GM21390 (cell line): Measurements from ENCODE around the gene TRPM4.
"Not testable (repeated sequence)": the region's sequence is repeated elsewhere in the genome, so short reads cannot be mapped to it uniquely, and the experiment has no call there.

Experiments
- ATAC-seq: cut with Tn5 transposase; IDR thresholded peaks from one replicate; pipeline ENCODE4 v1.9.1; 2021; ENCODE audit not compliant: unreplicated experiment

TRPM4 gene

GRCh38 chr19:49157445-49158224 lies at the start of gene TRPM4:
Gene TRPM4 (plus strand): TSS chr19:49157792. CDS start chr19:49157867, 75 bp downstream.
- no peak for ATAC-seq

- ATAC-seq = no peak
Measured at GRCh38 chr19:49109051-49109450, 48.5 kb upstream of the TRPM4 start.

- ATAC-seq = no peak
Measured at GRCh38 chr19:49109569-49110233, 47.9 kb upstream of the TRPM4 start.

- ATAC-seq = no peak
Measured at GRCh38 chr19:49110567-49110966, 47.0 kb upstream of the TRPM4 start.

- ATAC-seq = no peak
Measured at GRCh38 chr19:49111218-49111998, 46.2 kb upstream of the TRPM4 start.

GRCh38 chr19:49113762-49114629 lies 43.6 kb upstream of the TRPM4 start, which contains the start of gene LIN7B:
Gene LIN7B (plus strand): TSS chr19:49114370. CDS start chr19:49114405, 35 bp downstream.
- ATAC-seq = no peak

DNA sequence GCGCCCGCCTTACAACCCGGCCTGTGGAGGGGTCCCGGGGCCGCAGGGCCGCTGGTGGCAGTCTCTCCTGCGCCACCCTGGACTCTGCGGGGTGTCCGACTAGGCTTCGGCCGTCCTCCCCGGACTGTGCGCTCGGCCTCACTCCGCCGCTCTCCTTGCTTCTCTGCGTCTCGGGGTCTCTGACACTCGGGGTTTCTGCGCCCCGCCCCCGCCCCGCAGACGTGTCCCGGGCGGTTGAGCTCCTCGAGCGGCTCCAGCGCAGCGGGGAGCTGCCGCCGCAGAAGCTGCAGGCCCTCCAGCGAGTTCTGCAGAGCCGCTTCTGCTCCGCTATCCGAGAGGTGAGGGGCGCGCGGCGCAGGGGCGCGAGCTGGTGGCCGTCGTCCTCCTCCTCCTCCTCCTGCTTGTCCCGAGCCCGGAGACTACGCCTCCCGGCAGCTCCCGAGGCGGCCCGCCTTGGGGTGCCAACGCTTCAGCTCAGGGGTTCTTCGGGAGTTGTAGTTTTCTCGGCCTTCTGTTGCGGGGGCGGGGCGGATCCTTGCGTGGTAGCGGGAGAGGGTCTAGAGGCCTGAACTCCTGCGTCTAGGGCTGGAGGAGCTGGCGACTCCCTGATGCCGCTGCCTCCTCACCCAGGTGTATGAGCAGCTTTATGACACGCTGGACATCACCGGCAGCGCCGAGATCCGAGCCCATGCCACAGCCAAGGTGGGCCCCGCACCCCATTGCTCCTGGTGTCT lies 42.8 kb upstream of the TRPM4 start:
- ATAC-seq = no peak

DNA sequence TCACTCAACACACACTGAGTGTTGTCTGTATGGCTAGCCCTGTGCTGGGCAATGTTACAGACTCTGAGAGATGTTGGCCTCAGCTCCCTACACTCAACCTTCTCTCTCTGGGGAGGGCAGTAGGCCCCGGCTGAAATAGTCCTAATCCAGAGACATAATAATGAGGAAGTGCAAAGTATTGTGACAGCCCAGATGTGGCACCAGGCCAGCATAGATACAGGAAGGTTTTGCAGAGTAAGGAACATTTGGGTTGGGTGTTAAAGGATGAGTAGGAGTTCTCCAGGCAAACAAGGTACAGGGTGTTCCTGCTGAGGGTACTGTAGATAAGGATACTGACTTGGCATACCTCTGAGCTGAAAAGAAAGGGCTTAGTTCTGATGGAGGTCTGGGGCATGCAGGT lies 41.0 kb upstream of the TRPM4 start:
- ATAC-seq = no peak

DNA sequence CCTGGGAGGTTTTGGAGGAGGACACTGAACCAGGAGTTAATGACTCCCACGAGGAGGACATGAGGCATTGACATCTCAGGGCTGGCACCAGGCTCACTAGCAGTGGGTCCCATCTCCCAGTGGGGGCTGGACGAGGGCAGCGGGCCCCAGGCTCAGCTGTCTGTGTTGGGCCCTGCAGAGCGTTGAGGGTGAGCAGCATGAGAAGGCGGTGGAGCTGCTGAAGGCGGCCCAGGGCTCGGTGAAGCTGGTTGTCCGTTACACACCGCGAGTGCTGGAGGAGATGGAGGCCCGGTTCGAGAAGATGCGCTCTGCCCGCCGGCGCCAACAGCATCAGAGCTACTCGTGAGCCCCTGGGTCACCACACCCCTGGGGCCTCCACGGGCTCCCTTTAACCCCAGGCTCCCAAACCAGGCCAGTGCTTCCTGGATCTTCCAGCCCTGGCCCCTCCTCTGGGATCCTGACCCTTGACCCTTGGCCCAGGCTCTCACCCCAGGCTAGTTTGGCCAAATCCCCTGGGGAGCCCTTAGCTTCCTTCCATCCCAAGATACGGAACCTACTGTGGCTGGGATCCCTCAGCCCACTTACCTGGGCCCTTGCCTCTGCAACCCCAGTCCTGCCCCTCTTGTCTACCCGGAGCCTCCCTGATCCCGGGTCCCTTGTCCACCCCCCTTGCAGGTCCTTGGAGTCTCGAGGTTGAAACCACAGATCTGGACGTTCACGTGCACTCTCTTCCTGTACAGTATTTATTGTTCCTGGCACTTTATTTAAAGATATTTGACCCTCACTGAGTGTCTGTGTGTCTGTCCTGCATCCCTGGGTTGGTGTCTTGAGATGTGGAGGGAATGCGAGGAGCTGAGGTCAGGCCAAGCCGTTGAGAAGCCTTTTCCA lies 39.7 kb upstream of the TRPM4 start:
- no peak for ATAC-seq

DNA sequence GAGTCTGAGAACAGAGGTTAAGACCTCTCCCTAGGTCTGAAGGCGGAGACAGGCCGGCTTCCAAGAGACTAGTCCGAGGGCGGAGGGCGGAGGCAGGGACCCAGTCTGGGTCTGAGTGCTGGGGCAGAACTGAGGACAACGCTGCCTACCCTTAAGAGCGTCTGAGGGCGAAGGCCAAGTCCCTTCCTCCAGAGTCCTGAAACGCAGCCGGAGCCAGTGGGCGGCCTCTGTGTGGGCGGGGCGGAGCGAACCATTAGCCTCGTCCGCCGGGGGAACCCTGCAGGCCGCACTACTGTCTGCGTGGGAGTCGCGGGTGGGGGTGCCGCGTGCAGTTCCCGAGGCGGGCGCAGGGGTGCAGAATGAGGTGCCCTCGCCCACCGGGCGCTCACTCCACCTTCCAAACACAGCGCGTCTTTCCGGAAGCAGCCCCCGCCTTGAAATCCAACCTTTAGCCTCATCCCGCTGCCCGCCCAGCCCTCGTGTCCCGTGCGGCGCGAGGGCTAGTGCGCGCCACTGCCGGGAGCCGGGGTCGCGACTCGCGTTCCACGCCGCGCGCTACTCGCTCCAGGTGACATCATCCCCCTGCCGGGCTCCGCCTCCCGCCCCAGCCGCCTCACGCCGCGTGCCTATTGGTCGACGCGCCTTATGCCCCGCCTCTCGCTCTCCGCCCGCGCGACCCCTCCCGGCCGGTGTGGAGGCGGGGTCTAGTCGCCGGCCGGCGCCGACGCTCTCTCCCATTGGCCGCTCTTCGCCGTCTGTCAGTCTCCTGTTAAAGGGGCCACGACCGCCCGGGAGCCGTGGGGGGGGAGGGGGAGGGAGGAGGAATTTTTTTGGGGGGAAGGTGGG lies 38.8 kb upstream of the TRPM4 start, which contains the start of gene C19orf73:
TSS of gene C19orf73 (minus strand) at position 579 of the 846 bp plus-strand sequence. CDS start at position 458, 121 bp downstream.
- peak; percentile 59 for ATAC-seq

DNA sequence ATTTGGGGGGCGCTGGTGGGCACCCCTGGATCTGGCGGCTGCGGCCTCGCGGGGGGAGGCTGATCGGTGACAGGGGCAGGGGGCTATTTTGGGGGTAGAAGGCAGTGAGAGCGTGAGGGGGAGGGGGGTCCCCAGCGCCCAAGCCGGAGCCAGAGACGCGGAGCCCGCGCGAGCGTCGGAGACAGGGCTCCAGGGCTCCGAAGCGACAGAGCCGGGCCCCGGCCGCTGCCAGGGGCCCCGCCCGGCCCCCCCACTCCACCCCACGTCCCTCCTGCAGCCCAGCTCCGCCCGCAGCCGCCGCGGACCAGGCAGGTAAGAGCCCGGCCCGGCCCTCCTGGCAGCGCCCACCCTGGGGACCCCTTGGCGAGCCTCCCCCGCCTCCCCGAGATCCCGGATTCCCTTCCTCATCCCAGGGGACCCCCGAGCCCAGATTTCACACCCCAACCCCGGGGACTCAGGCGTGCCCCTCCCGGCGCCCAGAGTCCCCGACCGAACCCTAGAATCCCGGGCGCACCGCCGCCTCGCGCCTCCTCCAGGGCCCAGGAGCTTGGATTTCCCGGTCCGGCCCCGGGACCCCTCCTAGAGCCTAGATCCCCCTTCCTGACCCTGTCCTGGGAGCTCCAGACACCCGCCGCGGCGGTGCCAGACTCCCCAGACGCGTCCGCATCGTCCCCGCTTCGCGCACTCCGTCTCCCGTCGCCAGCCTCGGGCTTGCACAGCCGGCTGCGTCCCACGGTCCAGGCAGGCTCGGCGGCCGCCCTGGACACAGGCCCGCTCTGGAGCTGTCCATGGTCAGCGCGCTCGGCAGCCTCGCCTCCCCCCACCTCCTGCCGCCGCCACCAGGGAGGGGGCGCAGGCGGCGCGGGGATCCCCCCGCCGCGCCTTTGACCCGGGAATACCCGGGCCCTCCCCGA lies 37.9 kb upstream of the TRPM4 start, which contains the start of gene PPFIA3:
TSS of gene PPFIA3 (plus strand) at position 134 of the 914 bp plus-strand sequence. CDS start 8,330 bp downstream, outside the sequence.
- no peak for ATAC-seq

GRCh38 chr19:49120325-49120683 lies 37.3 kb upstream of the TRPM4 start:
- no peak for ATAC-seq

DNA sequence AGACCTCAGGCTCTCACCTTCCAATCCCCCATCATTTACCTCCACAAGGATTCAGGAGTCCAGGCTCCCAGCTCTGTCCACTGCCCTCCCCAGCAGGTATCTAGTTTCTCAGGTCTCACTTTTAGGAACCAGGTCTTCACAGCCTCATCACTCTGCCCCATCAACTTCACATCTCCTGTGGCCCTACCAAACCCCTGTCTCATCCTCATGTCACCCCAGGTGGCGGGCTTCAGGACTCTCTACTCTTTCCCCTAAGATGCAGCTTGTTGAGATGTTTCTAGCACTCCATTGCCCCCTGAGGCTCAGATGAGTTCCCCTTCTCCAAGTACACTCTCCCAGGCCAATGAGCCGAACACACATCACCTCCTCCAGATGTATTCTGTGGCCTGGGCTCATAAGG lies 36.7 kb upstream of the TRPM4 start:
- no peak for ATAC-seq

GRCh38 chr19:49121841-49122240 lies 35.8 kb upstream of the TRPM4 start:
- ATAC-seq = not testable (repeated sequence)

DNA sequence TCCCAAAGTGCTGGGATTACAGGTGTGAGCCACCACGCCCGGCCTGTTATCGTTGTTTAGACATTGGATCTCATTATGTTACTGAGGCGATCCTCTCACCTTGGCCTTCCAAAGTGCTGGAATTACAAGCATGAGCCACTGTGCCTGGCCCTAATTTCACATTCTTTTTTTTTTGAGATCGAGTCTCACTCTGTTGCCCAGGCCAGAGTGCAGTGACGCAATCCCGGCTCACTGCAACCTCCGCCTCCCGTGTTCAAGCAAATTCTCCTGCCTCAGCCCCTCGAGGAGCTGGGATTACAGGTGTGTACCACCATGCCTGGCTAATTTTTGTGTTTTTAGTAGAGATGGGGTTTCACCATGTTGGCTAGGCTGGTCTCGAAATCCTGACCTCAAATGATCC lies 34.3 kb upstream of the TRPM4 start:
- not testable (repeated sequence) for ATAC-seq

- ATAC-seq = no peak
Measured at GRCh38 chr19:49125025-49125731, 32.4 kb upstream of the TRPM4 start.
